Activated naive CD4-positive, alpha-beta T cell treated with anti-CD3 and anti-CD28 coated beads, Interleukin-2, amount 50 U/mL, for 16 hours (primary cell): ENCODE measurements around the gene ADCY5.

ENCODE experiments used
- DNase-seq: peaks from one replicate; pipeline ENCODE4 v3.0.0-alpha.2; 2020

ADCY5 gene

DNA sequence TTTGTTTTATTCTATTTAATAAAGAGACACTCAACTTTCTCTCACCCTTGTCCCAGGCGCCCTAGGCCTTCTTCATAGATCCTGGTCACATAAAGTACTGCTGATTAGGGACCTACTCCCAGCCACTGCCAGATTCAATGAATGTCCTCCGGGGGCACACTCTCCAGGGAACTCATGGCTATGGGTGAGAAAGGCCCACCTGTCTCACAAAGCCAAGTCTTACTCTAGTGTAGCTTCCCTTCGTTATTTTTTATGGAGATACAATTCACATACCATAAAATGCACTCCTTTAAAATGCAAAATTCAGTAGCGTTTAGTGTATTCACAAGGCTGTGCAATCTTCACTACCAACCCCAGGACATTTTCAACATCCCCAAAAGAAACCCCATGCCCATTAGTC is 87.8 kb downstream of the ADCY5 start:
- DNase-seq: no peak

DNA sequence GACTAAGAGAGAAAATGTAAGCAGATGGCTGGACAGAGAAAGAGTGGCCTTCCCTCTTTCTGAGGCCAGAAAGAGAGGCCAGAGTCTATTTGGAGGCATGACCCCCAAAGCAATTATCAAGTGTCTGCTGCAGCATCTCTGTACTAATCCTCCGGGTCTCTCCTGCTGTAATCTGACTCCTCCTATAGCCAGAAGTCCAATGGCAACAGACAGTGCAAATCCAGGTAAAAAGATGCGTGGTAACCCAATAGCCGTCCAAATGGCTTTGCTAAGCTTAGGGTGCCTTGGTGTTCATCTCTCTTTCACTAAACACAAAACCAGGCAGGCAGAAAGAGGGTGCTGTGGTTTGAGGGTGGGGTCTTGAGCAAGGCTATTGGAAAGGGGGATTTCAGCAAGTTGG is 91.6 kb downstream of the ADCY5 start:
- no peak for DNase-seq

DNA sequence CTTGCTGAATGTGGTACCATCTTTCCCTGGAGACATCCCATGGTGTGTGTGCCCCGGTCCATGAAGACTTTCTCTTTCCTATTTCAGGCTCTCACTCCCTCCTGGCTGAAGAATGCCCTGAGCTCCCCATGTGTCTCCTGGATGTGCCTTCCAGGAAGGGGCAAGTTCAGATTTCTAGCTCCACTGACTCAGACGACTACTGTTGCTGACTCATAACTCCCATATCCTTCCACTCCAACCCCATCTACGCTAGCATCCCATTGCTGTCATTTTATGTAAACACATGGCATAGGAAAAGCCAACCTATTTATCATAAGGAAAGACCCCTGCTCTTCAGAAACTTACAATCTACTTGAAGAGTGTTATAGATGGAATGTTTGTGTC is 95.0 kb downstream of the ADCY5 start:
- DNase-seq: no peak

DNA sequence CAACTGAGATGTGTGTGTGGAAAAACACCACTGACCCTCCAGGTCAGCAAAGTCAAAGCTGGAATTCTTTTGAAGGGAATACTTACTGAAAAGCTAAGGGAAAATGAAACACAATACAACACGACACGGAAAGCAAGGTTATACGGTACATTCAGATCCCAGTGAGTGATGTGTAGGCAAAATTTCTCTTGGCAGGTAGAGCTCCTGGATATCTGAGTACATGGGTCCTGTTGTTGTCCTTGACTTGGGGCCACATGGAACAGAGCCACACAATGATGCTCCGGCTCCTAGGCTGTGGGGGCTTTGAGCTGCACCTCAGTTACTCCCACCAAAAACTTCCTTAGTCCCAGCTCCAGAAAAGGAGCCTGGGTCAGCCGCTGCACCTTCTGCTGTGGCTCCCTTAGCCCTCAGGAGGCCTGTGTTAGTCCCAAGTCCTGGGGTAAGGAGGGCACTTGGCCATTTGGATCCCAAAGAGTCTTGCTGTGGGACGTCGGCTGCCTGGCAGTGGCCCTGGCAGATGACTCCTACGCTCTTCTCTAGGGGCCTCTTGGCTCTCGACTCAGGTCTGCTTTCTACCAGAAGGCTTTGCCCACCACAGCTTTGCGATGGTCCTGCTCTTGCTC is 95.6 kb downstream of the ADCY5 start:
- DNase-seq: no peak

DNA sequence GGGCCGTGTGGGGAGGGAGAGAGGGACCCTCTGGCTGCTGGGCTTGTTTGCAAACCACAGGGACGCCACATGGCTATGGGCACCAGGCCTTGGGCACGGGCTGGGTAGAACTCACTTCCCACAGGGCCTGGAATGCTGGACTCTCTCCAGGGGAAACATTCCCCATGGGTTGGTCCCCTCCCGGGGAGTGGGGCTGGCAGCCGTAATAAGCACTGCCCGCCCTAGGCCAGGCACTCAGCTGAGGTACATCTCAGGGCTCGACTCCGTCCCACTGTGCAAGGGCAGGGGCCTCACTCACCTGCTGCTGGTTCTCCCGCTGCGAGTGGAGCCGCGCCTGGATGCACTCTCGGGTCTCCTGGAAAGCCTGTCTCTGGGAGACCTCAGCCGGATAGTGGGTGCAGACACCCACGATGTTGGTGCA is 96.7 kb downstream of the ADCY5 start:
- no peak for DNase-seq

DNA sequence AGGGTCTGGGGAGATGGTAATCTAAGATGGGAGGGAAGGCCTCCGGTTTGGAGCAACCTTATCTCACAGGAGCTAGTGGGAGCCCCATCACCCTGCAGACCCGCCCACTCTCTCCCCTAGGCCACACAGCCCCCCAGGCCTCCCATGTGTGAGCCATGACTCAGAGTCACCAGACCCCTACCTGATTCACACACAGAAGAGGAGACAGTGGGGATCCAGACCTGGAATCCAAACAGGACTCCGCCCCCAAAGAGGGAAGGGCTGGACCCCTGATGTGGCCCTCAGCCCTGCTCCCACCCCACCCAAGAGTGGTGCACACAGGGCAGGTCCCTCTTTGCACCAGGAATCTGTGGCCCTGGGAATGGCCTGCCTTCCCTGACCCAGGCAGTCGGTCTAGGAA is 97.4 kb downstream of the ADCY5 start:
- DNase-seq: no peak

DNA sequence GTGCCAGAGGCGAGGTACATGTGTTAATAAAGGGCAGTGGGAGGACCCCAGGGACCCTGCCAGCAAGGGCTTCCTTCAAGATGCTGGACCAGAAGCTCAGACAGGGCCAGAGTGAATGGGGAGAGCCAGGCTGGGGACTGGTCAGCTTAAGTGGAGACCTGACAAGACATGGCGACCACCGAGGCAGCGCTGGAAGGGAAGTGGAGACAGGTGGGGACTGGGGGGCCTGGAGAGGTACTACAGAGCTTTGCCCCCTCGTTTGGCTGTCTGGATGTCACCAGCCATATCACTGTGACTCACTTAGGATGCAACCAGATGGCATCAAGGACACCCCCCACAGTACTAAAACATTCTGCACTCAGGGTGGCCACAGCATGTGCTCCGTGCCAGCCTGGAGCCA is 97.9 kb downstream of the ADCY5 start:
- DNase-seq: no peak

DNA sequence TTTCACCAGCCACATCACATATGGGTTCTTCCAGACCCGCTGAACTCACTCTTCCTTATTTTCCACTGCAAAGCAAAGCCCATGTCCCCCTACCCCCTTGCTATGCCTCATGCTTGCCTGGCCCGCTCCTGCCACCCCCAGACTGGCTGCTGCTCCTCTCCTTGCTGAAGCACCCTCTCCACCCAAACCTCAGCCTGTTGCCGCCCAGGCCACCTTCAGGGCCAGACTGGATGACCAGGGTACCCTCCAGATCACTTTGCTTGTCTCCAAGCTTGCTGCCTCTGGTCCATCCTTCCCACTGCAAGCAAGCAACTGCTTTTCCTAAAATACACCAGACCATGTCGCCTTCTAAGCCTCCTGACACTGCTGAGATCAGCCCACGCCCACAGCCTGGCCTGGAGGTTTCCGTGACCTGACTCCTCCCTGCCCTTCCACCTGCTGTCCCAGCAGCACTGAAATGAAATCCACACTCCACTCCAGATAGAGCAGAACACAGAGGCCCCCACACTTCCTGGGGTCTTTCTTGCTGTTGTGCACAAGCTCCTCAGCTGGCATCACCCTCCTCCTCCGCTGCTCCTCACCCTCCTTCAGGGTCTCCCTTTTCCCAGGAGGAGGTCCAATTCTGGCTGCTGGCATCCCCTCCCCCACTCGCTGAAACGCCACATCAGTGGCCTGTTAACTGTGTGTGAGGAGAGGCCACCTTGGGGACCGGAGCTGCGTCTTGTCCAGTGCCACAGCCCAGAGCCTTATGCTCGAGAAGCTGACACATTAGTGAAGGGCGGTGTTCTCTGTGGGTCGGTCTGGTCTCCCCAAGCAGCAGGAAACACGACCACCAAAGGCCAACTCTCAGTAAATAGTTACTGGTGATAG is 99.1 kb downstream of the ADCY5 start:
- DNase-seq: no peak

DNA sequence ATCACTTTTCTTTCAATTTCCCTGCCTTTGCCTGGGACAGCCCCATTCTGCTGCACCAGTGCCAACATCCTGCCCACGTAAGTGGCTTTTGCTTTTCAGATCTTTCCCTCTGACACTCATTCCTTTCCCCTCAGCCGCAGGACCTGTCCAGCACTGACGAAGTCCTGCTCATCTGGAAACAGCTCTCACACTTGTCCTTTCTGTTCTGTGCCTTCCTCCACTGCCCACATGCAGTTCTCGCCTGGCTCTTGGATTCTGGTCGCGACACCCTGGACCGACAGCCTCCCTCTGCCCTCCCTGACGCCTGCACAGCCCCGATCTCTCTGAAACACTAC is 99.7 kb downstream of the ADCY5 start:
- DNase-seq: no peak

DNA sequence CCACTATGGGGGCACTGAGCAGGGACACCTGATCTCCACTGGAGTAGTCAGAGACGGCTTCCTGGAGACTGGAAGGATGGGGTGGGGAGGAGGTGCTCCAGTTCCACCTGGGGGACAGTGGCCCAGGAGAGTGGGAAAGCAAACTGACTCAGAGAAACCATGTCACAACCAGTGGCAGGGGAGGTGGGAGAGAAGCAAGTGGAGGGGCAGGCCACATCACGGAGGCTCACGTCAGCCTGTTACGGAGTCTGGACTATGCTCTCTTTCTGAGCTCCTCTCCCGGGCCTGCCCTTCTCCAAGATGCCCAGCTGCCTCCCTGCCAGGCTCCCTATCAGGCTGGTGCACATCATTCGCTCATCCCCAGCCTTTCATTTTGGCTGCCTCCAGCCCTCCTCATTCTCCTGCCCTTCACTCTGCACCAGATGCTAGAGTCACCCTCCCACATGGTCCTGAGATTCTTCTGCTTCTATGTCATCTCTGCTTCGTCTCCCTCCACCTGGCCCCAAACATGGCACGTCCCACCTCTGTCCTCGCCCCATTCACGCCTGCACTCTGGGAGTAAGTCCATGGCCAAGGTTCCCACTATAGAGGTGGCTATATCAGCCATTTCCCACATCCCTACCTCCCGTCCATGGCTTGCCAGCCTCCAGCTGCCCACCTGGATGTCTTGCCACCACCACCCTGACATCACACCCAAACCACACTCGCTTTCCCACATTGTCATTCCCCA is 100.3 kb downstream of the ADCY5 start:
- no peak for DNase-seq

DNA sequence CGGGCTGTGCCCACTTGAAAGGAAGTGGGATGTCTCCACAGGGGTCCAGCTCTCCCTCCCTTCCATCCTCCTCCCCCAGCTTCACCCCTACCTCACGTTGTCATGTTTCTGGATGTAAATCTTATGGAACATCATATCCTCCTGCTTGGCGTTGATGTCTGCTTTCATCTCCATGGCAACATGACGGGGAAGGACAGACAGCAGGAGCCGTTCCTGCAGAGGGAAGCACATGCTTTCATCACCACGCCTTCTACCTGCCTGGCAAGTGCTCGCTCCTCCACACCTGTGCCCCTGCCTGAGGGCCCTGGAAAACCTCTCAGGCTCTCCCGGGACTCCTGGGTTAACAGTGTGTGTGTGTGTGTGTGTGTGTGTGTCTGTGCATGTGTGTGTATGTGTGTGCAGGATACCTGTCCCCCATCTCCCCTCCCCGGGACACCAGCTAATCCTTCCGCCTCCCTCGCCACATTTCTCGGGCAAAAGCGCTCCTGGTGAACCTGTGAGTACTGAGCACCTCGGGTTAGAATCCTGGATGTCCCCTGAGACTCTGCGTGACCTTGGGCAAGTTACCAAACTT is 101.1 kb downstream of the ADCY5 start:
- no peak for DNase-seq

DNA sequence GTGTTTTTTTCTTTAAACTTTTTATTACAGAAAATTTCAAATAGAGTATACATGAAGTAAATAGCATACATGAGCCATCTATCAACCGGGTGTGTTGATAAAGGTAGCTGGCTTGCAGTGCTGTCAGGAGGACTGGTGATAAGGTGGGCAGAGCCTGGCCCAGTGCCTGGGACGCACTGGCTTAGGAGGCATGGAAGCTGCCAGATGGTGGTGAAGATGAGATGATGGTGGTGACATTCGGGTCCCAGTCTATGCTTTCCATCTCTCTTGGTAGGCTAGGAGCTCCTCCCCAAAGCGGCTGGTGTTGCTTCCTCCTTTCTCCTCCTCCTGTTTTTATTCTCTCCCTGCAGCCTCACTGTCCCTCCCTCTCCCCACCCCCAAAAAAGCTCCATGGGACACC is 101.7 kb downstream of the ADCY5 start:
- no peak for DNase-seq

DNA sequence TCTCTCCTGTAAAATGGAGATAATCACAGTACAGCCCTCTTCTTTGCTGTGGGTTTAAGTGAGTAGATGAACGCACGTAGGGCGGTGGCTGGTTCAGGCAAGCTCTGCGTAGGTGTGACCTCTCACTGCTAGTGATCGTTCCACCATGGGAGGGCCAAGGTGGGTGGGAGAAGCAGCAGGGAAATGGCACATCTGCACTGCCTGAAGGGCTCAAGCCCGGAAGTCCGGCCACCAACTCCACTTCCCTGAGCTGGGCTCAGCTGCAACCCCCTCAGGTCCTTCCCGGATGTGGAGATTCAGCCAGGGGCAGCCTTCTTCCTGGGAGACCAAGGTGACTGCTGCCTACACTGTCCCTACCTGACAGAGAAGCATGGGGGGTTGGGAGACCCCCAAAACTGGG is 102.9 kb downstream of the ADCY5 start:
- no peak for DNase-seq

DNA sequence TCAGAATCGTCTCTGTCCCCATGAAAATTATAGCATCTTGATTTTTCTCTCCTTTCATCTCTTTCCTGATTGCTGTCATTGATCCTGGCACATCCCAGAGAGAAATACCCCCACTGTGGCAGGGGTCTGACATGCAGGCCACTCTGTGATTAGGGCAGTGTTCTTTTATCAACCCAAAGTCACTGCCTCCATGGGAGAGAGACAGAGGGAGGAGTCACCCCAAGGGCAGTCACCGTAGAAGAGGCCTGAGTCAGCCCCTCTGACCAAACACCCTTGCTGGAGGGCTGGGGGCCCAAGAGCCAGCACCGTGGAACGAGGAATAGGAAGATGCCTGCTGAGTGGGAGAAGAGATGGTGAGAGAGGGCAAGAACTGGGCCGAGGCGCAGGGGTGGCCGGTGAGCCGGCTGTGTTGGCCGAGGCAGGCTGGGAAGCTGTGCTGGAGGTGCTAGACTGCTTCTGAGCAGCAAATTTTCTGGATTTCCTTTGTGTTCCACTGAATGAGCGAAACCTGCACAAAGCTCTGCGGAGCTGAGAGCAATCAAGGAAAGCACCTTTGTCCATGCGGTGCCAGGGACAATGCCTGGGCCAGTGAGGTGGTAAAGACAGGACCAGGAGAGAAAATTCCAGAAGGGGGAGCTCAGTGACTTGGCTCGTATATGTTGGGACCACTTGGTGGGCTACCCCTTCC is 103.8 kb downstream of the ADCY5 start:
- DNase-seq: no peak

DNA sequence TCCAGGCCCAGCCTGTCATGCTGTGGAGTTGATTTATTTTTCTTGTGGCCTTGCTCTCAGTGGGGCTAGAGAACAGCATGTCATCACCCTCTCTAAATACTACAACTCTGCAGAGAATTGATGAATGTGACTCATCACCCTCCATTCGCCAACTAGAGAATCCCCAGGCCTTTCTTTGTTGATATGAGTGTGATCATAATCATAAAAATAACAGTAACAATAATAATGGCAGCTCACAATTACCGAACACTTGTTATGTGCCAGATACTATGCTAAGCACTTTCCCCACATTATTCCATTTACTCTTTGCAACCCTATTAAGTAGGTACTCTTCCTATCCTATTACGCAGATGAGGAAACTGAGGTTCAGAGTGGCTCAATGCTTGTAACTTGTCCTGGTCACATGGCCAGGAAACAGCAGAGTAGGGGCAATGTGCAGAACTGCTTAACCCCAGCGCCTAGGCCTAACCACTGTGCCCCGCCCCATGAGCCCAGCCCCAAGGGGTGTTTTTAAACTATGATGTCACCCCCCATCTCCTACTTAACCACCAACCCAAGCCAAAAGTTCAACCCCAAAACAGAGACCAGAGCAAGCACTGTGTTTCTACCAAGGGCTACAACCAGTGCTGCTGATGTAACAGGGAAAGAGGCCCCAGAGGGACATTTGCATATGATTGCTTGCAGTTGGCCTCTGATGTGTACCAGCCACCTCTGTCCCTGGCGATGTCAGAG is 104.5 kb downstream of the ADCY5 start:
- no peak for DNase-seq

DNA sequence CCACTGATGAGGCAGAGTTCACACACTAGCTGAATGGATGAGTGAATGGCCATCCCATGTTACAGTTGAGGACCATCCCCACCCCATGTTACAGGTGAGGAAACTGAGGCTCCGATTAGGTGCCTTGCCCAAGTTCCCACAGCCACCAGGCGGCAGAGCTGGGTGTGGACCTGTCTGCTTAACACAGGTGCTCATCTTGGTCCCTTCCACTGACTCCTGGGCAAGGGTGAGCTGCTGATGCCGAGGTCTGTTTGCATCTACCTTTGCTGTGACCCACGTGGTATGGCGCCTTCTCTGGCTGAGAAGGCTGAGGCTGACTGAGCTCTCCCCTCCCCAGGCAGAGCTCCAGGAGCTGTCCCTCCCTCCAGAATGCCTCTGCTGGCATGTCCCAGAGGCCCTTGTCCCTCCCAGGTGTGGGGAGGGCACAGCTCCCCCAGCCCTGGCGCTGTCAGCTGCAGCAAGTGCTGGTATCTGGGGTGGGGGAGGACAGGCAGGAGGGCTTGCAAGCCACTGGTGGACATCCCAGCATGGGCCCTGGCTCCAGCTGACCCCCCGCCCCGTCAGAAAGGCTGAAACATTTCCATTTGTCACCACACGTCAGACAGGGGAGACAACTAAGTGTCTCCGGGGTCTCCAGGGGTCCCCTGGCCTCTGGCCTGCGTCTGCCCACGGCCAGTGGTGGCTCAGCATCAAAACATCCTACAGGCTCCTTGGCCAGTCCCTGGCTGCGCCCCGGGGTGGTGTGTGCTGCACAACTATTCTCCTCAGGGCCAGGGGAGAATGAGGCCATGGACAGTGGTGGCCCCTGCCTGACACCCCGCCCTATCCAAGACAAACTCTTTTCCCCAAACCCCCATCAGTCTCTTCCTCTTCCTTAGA is 105.4 kb downstream of the ADCY5 start:
- no peak for DNase-seq

DNA sequence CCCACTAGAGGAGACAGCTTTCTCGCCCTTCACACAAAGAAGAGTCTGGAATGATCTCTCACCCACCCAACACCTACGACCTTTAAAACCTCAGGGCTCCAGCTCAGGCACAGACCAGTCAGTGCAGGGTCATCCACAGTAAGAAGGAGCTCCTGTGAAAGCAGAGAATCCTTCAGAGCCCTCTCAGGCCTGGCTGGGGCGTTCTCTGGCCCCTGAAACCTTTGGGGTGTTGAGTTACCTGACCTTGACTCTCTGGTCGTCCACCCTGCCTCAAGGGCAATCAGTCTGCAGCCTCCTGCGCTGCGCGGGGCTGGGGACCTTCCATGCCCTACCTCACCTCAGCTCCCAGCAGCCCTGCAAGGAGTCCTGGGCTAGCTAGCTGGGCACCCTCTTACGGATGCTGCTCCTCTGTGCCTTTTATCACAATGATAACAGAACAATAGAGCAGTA is 106.2 kb downstream of the ADCY5 start:
- no peak for DNase-seq

DNA sequence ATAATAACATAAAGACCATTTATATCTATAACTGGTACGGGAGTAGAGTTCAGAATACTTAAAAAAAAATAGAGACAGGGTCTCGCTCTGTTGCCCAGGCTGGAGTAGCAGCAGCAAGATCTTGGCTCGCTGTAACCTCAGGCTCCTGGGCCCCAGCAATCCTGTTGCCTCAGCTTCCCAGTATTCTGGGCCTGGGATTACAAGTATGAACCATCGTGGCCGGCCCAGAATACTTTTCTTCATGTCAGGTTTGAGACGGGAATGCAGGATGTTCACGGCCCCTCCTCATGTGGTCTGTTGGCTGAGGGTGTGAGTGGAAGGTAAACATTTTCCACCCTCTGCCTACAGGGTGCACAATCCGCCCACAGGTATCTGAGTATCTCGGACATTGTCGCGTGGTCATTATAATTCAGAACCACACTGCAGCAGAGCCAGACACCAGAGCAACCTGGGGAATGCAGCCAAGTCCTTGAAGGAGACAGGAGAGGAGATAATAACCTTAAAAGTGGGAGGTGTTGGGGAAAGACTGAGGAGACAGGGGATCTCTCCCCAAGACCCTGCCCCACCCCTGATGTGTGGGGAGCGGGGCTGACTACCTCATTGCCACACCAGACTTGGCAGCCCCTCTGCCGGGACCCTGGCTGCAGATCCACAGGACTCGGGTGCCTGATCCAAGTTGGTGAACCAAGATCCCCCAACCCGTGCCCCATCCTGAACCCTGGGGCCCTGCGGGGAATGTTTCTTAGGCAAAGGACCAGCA is 106.8 kb downstream of the ADCY5 start:
- no peak for DNase-seq

DNA sequence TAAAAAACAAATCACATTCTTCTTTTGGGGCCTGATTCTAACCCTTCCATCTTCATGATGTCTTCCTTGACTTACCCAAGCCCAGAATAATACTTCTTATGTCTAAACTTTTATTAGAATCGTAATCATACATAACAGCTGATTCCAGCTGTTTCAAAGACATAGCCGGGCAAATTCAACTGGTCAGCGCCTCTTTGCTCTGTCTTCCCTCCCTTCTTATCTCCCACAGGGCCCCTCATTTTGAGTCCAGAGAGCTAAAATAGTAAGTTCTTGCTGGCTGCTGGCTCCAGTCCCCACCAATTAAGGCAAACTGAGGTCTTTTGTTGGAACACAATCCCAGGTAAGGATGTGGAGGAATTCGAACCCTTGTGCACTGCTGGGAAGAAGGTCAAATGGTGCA is 108.6 kb downstream of the ADCY5 start:
- no peak for DNase-seq

DNA sequence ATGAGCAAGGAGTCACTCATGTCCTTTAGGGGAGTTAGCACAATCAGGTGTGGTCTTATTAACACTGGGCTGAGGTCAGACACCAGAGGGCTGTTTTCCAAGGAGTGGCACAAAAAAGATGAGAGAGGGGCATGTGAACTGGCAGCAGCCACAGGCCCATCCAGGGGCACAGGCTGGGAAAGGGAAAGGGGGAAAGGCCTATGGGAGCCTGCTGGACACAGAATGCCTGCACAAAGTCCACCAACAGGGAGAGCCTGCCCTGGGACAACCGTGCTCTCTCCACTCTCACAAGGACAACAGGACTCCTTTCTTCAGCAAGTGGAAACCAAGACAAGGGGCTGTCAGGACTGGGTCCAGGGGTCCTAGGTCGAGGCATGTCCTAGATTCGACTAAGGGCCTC is 109.6 kb downstream of the ADCY5 start:
- DNase-seq: no peak
